SK-N-SH treated with all-trans-retinoic acid at 6 μM for 48 hours (cell line): Measurements from ENCODE around the gene NBPF1.

Source experiments
- TOX ChIP-seq: fragments of 250-450 bp; sonication (Bioruptor Pico); IDR thresholded peaks from 2 replicates; pipeline ENCODE4 v1.8.0; 2021; ENCODE audit warnings: mild to moderate bottlenecking, moderate library complexity, borderline replicate concordance
- TSHZ2 ChIP-seq: fragments of 250-450 bp; sonication (Bioruptor Pico); IDR thresholded peaks from 2 replicates; pipeline ENCODE4 v1.5.0; 2020; ENCODE audit warnings: mild to moderate bottlenecking, moderate library complexity
- ZFP30 ChIP-seq: fragments of 450-650 bp; formaldehyde crosslinking; IDR thresholded peaks from 2 replicates; pipeline ENCODE4 v1.5.0; 2022; ENCODE audit warnings: mild to moderate bottlenecking, moderate library complexity
- TF ChIP-seq, protein P1 (sequence below): fragments of 250-450 bp; sonication (Bioruptor Pico); IDR thresholded peaks from 2 replicates; pipeline ENCODE4 v1.8.0; 2020; ENCODE audit warnings: mild to moderate bottlenecking, moderate library complexity, borderline replicate concordance

DNA sequence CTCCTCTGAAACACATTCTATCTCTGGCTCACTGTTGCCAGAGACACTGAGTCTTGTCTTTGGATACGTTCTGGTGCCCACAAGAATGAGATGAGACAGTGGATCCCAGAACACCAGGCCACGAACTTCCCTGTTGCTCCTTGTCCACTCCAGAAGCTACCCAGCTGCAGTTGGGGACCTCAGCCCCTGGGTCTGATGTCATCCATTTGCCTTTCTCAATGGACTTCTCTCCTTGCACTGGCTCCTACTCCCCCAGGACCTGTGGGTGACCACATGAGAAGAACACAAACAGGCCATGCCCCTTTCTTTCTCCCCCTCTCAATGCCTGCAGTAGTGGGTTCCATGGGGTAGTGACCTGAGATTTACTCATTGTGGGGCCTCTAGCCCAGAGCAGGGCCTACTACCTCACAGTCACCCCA lies 5.9 kb downstream of the NBPF1 start:
- TF ChIP-seq ZFP30 (CRISPR knock-in tag) (no peak), TOX (no peak), TSHZ2 (CRISPR knock-in tag) (no peak)
- TF ChIP-seq, protein P1, sequence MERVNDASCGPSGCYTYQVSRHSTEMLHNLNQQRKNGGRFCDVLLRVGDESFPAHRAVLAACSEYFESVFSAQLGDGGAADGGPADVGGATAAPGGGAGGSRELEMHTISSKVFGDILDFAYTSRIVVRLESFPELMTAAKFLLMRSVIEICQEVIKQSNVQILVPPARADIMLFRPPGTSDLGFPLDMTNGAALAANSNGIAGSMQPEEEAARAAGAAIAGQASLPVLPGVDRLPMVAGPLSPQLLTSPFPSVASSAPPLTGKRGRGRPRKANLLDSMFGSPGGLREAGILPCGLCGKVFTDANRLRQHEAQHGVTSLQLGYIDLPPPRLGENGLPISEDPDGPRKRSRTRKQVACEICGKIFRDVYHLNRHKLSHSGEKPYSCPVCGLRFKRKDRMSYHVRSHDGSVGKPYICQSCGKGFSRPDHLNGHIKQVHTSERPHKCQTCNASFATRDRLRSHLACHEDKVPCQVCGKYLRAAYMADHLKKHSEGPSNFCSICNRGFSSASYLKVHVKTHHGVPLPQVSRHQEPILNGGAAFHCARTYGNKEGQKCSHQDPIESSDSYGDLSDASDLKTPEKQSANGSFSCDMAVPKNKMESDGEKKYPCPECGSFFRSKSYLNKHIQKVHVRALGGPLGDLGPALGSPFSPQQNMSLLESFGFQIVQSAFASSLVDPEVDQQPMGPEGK (CRISPR knock-in tag): no peak
